Hepatocyte (in vitro differentiated cells): ENCODE results near the gene TTBK1. TPM values are rescaled to one million over a fixed set of nuclear protein-coding genes. Genes with fewer than 3 reads are reported as not detected.
"Not testable (repeated sequence)": the region's sequence is repeated elsewhere in the genome, so short reads cannot be mapped to it uniquely, and the experiment has no call there.

Experiments
- DNase-seq: peaks from one replicate; pipeline ENCODE4 v3.0.0-alpha.2; 2016; ENCODE audit warnings: low spot score
- H2AFZ ChIP-seq: fragments of 200-600 bp; sonication (generic); 2 replicates; pipeline ENCODE4 v1.6.0; 2016; ENCODE audit warnings: antibody characterized with exemption, mild to moderate bottlenecking
- H3K27ac ChIP-seq: fragments of 200-600 bp; sonication (generic); 2 replicates; pipeline ENCODE4 v1.5.1; 2016; ENCODE audit warnings: mild to moderate bottlenecking
- H3K27me3 ChIP-seq: fragments of 200-600 bp; sonication (generic); 2 replicates; pipeline ENCODE4 v1.6.1; 2016
- H3K36me3 ChIP-seq: fragments of 200-600 bp; sonication (generic); replicated peaks from 2 replicates; pipeline ENCODE4 v1.5.1; 2016; ENCODE audit warnings: low read depth; ENCODE audit not compliant: insufficient read depth
- H3K4me1 ChIP-seq: fragments of 200-600 bp; sonication (generic); 2 replicates; pipeline ENCODE4 v1.5.1; 2016; ENCODE audit warnings: mild to moderate bottlenecking, moderate library complexity; ENCODE audit not compliant: insufficient read depth
- H3K4me2 ChIP-seq: fragments of 200-600 bp; sonication (generic); 2 replicates; pipeline ENCODE4 v1.6.0; 2016
- H3K4me3 ChIP-seq: fragments of 200-600 bp; sonication (generic); 2 replicates; pipeline ENCODE4 v1.5.1; 2016; ENCODE audit warnings: mild to moderate bottlenecking
- H3K79me2 ChIP-seq: fragments of 200-600 bp; sonication (generic); 2 replicates; pipeline ENCODE4 v1.6.0; 2017; ENCODE audit warnings: mild to moderate bottlenecking
- H3K9me2 ChIP-seq: fragments of 200-600 bp; sonication (generic); replicated peaks from 2 replicates; pipeline ENCODE4 v1.6.0; 2017; ENCODE audit warnings: mild to moderate bottlenecking; ENCODE audit not compliant: insufficient read depth
- H3K9me3 ChIP-seq: fragments of 200-600 bp; sonication (generic); 2 replicates; pipeline ENCODE4 v1.5.1; 2016; ENCODE audit warnings: low read depth, mild to moderate bottlenecking
- H4K20me1 ChIP-seq: fragments of 200-600 bp; sonication (generic); 2 replicates; pipeline ENCODE4 v1.6.0; 2016; ENCODE audit warnings: mild to moderate bottlenecking; ENCODE audit not compliant: insufficient read depth, poor library complexity, severe bottlenecking
- CTCF ChIP-seq: fragments of 200-600 bp; sonication (generic); IDR thresholded peaks from 2 replicates; pipeline ENCODE4 v1.5.1; 2016; ENCODE audit warnings: antibody characterized with exemption, mild to moderate bottlenecking; ENCODE audit not compliant: poor library complexity
- EZH2 ChIP-seq: fragments of 200-600 bp; sonication (generic); IDR thresholded peaks from 2 replicates; pipeline ENCODE4 v1.6.1; 2016; ENCODE audit warnings: antibody characterized with exemption, mild to moderate bottlenecking, borderline replicate concordance
- EZH2phosphoT487 ChIP-seq: fragments of 200-600 bp; sonication (generic); IDR thresholded peaks from one replicate; pipeline ENCODE4 v1.6.1; 2018; ENCODE audit warnings: antibody characterized with exemption, mild to moderate bottlenecking, low read depth, moderate library complexity; ENCODE audit not compliant: unreplicated experiment, severe bottlenecking
- WGBS: methylation state at CpG from one replicate; pipeline ENCODE4 v1.1.6; 2016; ENCODE audit warnings: low lambda C conversion rate; ENCODE audit errors: missing lambda C conversion rate; 5-methylcytosine and 5-hydroxymethylcytosine counted together
- polyA plus RNA-seq: library from polyadenylated mRNA; unstranded; fragments of >200 nt; fragmentation: Nextera tagmentation; extraction: Ambion mirVana; gene quantifications from 2 replicates; pipeline ENCODE4 v1.2.1, GENCODE V29; 2016
- total RNA-seq: library from RNA; depleted of rRNA; stranded (reverse); fragments of >200 nt; gene quantifications from 2 replicates; pipeline ENCODE4 v1.2.3, GENCODE V29; 2014

TTBK1 gene
- total and polyA plus RNA-seq, 2 experiments from 2014 or later, result 0.34 to 1.1 TPM

- Histone ChIP-seq H3K4me3 (no peak overlapping the region), H3K4me2 (no peak overlapping the region), H3K4me1 (no peaks in the 10 kb centered on the region), H2AFZ (no peak overlapping the region), H3K27ac (no peak overlapping the region), H3K79me2 (no peaks in the 10 kb centered on the region), H3K9me3 (no peaks in the 10 kb centered on the region), H3K9me2 (no peaks in the 10 kb centered on the region), H3K36me3 (no peaks in the 10 kb centered on the region), H4K20me1 (no peaks in the 10 kb centered on the region), H3K27me3 (no peaks in the 10 kb centered on the region)
- 91% methylated on average over 15 of the region's 15 CpGs for WGBS
- no peak for TF ChIP-seq EZH2
- no peak for TF ChIP-seq EZH2phosphoT487
- TF ChIP-seq CTCF, result no peak
- DNase-seq, result no peak
Observed at GRCh38 chr6:43301081-43301870, 58.0 kb downstream of the TTBK1 start.

- H4K20me1 ChIP-seq, result no peaks in the 10 kb centered on the region
- no peaks in the 10 kb centered on the region for H3K9me2 ChIP-seq
- H3K4me1 ChIP-seq, result no peaks in the 10 kb centered on the region
- H3K79me2 ChIP-seq, result no peaks in the 10 kb centered on the region
- DNase-seq, result no peak
- H3K27ac ChIP-seq, result peak overlapping the region; percentile 73
- H3K4me3 ChIP-seq, result no peak overlapping the region
- TF ChIP-seq EZH2phosphoT487, result no peak
- TF ChIP-seq CTCF, result no peak
- no peak for TF ChIP-seq EZH2
- no peaks in the 10 kb centered on the region for H3K36me3 ChIP-seq
- no peaks in the 10 kb centered on the region for H3K9me3 ChIP-seq
- H2AFZ ChIP-seq, result no peak overlapping the region
- 92% methylated on average over 16 of the region's 19 CpGs for WGBS
- no peaks in the 10 kb centered on the region for H3K27me3 ChIP-seq
- no peak overlapping the region for H3K4me2 ChIP-seq
Observed at GRCh38 chr6:43302126-43302525, 58.8 kb downstream of the TTBK1 start.

DNA sequence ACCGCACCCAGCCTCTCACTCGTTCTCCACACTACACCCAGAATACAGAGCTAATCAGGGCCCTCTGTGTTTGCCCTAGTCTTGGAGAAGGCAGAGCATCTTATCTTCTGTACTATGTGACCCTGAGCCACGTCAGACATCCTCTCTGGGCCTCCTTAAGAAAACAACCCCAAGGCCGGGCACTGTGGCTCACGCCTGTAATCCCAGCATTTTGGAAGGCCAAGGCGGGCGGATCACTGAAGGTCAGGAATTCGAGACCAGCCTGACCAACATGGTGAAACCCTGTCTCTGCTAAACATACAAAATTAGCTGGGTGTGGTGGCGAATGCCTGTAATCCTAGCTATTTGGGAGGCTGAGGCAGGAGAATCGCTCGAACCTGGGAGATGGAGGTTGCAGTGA, 59.7 kb downstream of the TTBK1 start:
- not testable (repeated sequence) for H3K4me2 ChIP-seq, H3K36me3 ChIP-seq, H2AFZ ChIP-seq, H3K9me2 ChIP-seq, H3K4me3 ChIP-seq, H4K20me1 ChIP-seq, H3K27me3 ChIP-seq, H3K9me3 ChIP-seq, H3K79me2 ChIP-seq, H3K4me1 ChIP-seq
- 65% methylated on average over 11 of the region's 11 CpGs for WGBS
- DNase-seq, result peak; percentile 60
- peak overlapping the region; percentile 73 for H3K27ac ChIP-seq

DNA sequence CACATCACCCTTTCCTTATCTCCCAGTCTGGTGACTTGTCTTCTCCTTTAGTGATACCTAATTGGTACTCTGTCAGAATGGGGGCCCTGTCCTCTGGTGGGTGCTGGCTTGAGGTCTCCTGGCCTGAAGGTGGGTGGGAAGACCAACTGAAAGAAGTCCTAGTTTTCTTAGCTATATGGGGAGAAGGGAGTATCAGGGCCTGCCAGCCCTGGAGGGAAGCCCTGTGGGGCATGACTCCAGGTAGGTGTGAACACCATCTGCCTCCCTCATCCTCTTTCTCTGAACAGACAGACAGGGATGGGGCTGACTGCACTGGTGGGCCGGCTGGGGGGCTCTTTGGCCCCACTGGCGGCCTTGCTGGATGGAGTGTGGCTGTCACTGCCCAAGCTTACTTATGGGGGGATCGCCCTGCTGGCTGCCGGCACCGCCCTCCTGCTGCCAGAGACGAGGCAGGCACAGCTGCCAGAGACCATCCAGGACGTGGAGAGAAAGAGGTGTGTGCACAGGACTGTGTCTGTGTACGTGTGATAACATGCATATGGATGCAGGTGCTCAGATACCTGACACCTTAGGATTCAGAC, 60.6 kb downstream of the TTBK1 start:
- no peak overlapping the region for H3K4me2 ChIP-seq
- H3K27me3 ChIP-seq, result peaks cover under 1% of the 10 kb centered on the region
- no peak for TF ChIP-seq EZH2
- TF ChIP-seq CTCF, result no peak
- TF ChIP-seq EZH2phosphoT487, result no peak
- H2AFZ ChIP-seq, result no peak overlapping the region
- H3K4me3 ChIP-seq, result no peak overlapping the region
- WGBS, result 87% methylated on average over 8 of the region's 8 CpGs
- no peaks in the 10 kb centered on the region for H3K9me2 ChIP-seq
- peaks cover 2% of the 10 kb centered on the region for H3K4me1 ChIP-seq
- no peaks in the 10 kb centered on the region for H4K20me1 ChIP-seq
- H3K27ac ChIP-seq, result no peak overlapping the region
- H3K36me3 ChIP-seq, result no peaks in the 10 kb centered on the region
- DNase-seq, result no peak
- H3K9me3 ChIP-seq, result no peaks in the 10 kb centered on the region
- H3K79me2 ChIP-seq, result no peaks in the 10 kb centered on the region
